ENCODE results near the gene OR5K1.

Gene OR5K1

DNA sequence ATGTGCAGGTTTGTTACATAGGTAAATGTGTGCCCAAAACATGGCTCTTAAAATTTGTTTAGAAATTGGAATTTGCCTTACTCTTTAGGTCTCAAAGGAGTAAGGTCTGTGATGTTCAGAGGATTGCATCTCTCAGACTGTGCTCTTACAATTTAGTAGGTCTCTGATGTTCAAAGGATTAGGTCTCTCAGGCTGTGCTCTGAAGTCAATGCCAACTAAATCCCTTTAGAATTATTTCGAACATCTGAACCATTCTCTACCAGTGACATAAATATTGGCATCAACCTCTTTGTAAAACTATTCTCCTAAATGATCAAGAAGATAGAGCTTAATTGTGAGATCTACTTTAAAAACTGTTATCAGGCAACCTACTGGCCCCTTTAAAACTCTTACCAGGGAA lies at the start of gene OR5K1:
OR5K1 (plus strand) TSS at position 301 of the 400 bp plus-strand sequence. CDS start 6,376 bp downstream, outside the sequence.
- no peak for DNase-seq

GRCh38 chr3:98432575-98432974 lies 30.4 kb upstream of the OR5K1 start:
- no peak for DNase-seq

GRCh38 chr3:98433764-98434163 lies 29.2 kb upstream of the OR5K1 start:
- DNase-seq = no peak

DNA sequence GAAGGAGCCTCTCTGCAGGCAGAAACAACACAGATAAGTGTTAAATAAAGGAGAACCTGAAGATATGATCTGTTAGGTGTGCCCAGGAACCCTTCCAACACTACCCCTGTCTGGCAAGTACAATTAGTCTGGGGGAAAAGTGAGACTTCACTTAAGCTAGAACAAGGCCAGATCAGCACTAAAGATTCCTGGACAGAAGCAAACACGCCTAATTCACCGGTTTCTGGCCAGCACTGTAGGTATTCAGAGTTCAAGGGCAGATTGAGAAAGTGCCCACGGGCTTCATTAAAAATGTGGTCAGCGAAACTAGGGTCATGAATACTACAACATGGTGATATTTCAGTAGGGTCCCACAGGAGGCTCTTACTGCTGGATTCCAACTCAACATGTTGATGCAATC lies 28.6 kb upstream of the OR5K1 start:
- no peak for DNase-seq

- DNase-seq = no peak
Observed at GRCh38 chr3:98440283-98440682, 22.7 kb upstream of the OR5K1 start.

DNA sequence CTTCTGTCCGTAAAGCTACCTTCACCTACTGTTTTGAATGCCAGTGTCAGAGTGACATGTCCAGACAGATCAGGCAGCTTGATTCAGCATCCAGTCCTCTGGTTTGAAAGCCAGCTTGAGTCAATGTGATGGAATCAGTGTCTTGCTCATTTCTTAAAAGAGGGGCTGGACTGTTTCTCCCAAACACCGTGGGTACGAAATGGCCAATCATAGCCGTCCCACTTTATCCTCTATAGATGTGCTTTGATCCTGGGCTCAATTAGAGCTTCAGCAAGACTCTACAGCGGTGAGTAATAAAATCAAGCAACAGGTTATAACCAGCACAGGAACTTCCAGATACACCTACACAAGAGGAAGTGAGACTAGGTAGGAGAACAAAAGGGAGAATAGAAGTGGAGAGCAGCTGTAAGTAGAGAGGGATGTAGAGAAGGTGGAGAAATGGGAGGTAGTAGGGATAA lies 17.0 kb upstream of the OR5K1 start:
- no peak for DNase-seq

- no peak for DNase-seq
Observed at GRCh38 chr3:98449606-98450193, 13.3 kb upstream of the OR5K1 start.

DNA sequence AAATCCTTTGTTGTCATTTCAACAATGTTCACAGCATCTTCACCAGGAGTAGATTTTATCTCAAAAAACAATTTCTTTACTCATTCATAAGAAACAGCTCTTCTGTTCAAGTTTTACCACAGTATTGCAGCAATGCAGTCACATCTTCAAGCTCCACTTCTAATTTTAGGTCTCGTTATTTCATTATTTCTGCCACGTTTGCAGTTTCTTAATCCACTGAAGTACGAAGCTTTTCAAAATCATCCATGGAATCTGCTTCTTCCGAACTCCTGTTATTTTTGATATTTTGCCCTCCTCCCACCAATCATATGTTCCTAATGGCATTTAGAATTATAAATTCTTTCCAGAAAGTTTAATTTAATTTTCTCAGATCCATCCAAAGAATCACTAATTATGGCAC lies 12.6 kb upstream of the OR5K1 start:
- DNase-seq = no peak

DNA sequence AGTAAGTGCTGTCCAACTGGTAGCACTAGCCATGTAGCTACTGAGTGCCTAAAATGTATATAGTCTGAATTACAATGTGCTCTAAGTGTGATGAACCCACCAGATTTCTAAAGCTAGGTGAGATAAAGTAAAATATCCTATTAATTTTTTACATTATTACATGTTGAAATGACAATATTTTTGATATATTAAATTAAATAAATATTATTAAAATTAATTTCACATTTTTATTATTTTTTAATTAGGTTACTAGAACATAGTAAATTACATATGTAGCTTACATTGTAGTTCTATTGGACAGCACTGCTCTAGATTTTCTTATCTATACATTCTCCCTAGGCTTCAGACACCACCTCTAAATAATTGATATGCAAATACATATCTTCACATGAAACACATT lies 9.2 kb upstream of the OR5K1 start:
- no peak for DNase-seq

GRCh38 chr3:98454929-98455328 lies 8.1 kb upstream of the OR5K1 start:
- DNase-seq = no peak

DNA sequence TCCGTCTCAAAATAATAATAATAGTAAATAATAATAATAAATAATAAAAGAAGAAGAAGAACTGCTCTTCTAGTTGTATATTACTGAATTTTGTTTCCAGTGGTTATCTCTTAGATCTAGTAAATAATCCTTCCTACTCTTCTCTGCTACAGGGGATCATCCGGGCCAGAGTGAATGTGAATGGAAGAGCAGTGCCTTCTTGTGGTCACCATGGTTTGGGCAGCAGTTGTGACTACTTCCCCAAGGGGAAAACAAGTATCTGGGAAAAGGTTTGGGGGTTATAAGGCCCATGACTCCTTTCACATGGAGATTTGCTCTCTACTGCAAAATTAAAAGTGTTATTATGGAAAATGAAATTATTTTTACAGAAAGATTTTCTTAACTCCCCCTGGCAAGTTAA lies 5.5 kb upstream of the OR5K1 start:
- no peak for DNase-seq

GRCh38 chr3:98460220-98460619 lies 2.8 kb upstream of the OR5K1 start:
- DNase-seq = no peak

DNA sequence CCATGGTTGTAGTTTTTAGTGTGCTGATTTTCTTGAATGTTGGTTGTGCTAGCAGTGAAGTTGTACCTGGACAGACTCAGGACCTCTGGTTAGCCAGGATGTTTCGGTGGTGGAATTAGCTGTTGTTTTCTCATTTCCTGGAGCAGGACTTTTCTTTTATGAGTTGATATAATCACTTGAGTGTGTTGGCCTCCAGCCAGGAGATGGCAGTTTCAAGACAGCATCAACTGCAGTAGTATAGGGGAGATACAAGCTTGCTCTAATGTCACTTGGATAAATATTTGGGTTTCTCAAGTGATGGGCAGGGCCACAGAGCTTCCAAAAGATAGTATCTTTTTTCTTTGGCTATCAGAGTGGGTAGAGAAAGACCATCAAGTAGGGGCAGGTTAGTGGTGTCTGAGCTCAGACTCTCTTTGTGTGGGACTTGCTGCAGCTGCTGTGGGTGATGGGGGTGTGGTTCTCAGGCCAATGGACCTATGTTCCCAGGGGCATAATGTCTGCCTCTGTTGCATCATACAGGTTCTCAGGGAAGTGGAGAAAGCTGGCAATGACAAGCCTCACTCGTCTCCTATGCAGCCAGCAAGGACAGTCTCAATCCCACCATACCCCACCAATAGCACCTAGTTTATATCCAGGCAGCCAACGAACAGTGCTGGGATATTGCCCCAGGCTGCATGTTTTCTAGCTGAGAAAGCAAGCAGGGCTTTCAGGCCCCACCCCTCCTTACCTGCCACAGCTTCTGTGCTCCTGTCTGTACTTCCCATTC lies 19.9 kb downstream of the OR5K1 start:
- DNase-seq = no peak

DNA sequence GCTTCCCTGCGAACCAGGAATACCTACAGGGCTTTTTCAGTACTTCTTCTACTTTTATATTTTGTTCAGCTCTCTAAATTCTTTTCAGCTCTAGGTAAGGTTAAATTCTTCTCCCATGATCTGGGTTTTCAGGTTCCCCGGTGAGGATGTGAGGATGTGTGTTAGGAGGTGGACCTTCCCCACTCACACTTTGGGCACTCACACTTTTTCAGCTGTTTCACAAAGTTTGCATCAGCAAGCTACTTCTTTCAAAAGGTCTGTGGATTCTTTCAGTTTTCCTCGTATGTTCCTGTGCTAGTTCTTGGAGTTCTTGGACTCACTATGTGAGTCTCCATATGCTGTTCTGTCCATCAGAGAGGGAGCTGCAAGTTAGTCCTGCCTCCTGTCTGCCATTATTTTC lies 20.6 kb downstream of the OR5K1 start:
- no peak for DNase-seq

DNA sequence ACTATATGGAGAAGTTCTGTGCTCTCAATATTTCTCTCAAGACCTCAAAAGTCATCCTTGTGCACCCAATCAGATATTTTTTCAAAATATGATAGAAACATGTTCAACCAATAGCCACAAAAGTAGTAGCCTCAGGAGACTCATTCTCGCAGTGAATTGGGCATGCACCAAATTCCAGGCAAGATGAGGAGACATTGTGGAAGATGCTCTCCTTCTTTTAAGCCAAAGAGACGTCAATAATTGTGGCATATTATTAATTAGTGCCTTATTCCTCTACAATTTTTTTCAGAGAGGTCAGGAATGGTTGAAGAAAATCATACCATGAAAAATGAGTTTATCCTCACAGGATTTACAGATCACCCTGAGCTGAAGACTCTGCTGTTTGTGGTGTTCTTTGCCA lies 34.4 kb downstream of the OR5K1 start, which contains the start of gene OR5K2:
OR5K2 (plus strand) TSS at position 301 of the 400 bp plus-strand sequence; CDS start at position 301, 0 bp downstream.
- no peak for DNase-seq

DNA sequence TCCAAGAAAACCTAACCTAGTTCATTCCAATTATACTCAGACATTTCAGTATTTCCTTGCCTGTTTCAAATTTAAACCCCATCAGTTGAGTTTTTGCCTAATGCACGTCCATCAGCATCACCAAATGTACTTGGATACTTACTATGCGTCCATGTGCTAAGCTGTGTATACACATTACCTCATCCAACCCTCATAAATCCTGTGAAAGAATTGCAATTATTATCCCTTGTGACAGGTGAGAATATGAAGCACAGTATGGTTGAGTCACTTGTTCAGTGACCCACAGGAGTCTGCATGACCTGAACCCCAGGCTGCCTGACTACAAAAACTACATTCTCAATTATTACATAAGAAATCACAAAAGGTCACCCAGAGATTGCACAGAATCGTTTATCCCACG lies 37.0 kb downstream of the OR5K1 start:
- DNase-seq = no peak

DNA sequence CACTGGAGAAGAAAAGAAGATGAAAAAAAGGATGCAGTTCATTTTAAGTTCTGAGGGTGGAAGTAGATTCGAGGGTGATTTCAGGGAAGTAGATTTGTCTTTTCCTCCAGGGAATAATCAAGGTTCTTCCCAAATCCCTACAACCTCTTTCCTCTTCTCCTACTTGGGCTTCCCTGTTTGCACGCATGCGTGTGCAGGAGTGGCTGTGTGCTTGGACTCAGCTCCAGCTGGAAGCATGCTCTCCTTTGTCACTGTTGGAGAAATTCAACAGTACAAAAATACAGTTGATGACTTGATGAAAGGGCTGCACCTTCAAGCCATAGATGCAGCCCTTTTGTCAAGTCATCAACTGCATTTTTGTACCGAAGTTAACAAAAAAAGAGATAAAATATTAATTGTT lies 38.3 kb downstream of the OR5K1 start:
- DNase-seq = no peak

DNA sequence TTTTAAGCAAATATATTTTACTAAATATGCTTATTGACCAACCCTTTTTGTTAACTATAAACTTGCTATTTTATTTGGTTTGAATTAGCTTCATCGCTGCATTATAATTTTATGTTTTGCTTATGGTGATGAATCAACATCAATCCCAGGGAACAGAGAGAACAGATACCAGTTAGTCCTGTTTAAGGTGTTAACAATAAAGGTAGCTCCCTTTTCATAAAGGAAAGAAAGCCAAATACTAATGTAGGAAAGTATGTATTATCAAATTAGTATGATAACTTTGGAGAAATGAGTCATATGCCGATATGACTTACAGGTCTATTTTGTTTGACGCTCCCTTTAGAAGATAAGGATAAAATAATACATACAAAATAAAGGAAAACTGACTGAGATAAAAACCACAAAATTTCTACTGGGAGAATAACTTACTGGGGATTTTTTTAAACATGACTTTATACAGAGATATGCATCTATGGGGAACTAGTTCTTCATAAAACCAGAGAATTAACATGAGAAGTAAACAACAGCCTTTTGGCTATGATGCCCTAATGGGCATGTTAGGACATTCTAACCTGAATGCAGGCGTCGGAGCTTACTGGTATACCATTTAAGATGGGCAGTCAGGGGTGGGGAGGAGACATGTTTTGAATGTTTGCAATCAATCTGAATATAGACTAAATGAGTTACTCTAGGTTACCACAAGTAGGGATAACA lies 39.0 kb downstream of the OR5K1 start:
- no peak for DNase-seq

DNA sequence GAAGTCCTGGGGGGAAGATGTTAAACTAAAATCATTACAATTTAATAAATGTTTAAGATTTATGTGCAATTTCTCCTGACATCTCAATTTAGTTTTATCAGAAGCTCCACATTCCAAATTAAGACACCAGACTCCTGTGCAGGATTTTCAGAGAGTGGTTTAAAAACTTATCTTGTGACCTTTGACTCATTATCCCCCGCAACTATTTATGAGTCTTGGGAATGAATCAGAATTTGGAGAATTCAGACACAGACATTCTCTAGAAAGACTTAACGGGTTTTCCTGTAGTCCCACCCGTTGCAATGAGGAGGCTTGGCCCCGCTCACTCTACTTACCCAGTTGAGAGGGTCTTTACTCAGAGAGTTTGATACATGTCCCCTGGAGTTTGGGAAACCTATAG lies 41.5 kb downstream of the OR5K1 start:
- DNase-seq = no peak

DNA sequence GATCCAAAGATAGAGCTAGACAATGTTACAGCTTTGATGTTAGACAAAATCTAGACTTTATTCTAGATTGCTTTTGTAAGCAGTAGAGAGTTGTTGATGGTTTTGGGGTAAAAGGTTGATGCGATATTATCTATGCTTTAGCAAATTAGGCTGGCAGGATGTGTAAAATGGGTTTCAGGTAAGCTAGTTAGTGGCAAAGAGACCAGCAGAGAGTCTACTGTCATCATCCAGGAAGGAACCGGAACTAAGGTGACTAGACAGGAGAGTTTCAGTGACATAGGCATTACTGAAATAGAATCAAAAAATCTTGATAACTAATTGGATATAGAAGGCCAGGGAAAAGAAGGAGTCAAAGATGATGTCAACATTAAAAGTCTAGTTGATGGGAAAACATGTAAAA lies 45.6 kb downstream of the OR5K1 start:
- no peak for DNase-seq

DNA sequence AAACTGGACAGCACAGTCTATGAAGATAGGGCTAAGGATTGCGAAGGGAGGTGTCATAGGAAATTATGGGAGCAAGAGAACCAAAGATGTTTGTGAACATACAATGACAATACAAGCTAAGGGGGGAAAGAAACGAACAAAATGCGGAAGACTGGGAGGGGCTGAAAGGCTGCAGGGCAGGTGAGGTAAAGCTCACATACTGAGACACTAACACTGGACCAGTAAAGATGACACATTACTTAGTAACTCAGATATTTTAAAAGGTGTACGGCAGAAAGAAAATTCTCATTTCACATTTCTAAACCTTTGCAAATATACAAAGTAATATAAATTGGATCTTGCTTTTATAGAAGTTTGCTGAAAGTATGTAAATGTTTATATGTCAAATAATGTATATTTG lies 49.6 kb downstream of the OR5K1 start:
- DNase-seq = no peak

GRCh38 chr3:98513091-98513511 lies 50.1 kb downstream of the OR5K1 start:
- no peak for DNase-seq

DNA sequence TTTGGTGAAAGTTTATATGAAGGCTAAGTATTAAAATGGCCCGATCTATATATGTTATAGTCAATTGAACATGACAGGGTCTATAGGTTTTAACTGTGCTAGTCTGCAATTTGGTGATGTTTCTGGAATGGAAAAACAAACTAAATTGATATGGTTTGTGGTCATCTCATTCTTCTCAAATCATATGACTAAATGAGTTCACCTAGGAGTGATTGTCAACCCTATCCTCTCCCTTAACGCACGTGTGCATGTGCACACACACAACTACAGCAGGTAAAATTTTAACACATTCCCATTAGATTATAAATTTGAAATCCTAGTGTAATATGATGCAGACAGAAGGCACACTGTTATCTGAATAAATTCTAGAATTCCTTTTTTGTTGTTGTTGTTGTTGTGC lies 50.7 kb downstream of the OR5K1 start:
- no peak for DNase-seq

- DNase-seq = no peak
Observed at GRCh38 chr3:98514948-98515347, 51.9 kb downstream of the OR5K1 start.
